HG02610 (cell line): ENCODE results near the gene PEX14.

Experiments
- ATAC-seq: cut with Tn5 transposase; IDR thresholded peaks from one replicate; pipeline ENCODE4 v1.9.1; 2021; ENCODE audit warnings: mild to moderate bottlenecking, moderate library complexity; ENCODE audit not compliant: unreplicated experiment

The PEX14 gene

GRCh38 chr1:10674700-10675609, 200.2 kb downstream of the PEX14 start:
- ATAC-seq, result no peak

- ATAC-seq, result no peak
These were observed 201.1 kb downstream of the PEX14 start for GRCh38 chr1:10675813-10676212.

- no peak for ATAC-seq
These were observed 202.2 kb downstream of the PEX14 start for GRCh38 chr1:10676963-10677362.

- ATAC-seq, result no peak
These were observed 203.0 kb downstream of the PEX14 start for GRCh38 chr1:10677491-10678391.

DNA sequence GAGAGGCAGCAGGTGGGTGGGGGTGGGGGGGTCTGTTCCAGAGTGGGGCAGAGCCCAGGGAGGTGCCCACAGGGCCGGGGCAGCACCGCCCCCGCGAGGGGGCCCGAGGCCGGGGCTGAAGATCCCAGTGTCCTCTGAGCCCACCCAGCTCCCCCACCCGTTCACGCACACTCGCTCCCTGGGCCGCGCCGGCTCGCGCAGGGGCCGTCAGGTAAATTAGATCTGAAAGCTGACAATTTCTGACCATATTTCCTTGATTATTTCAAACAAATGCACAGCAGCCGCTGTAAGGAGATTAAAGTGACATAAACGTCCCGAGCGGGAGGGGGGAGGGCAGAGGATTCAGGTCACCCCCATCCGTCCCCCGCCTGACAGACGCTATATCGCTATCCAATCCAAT, 203.7 kb downstream of the PEX14 start:
- ATAC-seq, result no peak

- no peak for ATAC-seq
These were observed 204.1 kb downstream of the PEX14 start for GRCh38 chr1:10678852-10679251.

DNA sequence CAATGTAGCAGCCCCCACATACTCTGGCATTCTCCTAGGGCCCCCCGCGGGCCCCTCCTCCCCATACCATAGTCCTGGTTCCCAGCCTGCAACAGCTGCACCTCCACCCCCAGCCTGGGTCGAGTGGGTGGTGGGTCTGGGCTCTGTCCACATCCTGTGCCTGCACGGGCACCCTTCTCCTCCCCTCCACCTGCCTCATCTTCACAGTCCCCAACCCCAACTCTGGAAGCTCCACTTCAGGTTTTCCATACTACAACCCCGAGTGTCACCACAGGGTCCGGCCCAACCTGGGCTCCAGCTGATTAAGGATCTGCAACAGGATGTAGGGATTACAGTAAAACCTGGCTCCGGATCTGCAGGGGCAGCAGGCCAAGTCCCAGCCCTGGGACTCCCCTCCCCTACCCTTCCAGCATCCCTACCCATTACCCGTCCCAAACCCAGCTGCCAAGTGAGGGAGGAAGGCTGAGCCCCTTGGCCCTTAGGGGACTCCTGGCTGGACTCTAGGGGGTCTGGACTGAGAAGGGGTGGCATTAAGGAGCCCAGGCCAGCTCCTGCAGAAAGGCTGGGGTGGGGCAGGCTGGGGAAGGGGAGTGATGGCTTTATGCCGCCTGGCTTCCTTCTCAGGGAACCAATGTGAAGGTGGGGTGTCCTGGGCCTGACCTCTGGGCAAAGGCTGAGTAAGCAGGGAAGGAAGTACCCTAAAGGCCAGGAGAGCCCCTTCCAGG, 204.9 kb downstream of the PEX14 start:
- ATAC-seq, result no peak
